ENCODE results near the gene PTPRD.

DNA sequence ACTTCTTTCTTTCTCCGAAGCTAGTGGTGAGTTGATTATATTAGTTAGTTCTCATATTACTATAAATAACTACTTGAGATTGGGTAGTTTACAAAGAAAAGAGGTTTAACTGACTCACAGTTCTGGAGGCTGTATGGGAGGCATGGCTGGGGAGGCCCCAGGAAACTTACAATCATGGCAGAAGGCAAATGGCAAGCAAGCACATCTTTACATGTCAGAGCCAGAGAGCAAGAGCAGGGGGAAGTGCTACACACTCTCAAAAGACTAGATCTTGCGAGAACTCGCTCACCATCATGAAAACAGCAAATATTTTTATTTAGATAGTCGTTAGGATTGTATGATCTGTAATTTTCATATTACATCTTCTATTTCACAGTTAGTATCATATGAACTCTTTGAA lies 711.2 kb downstream of the PTPRD start:
- TF ChIP-seq, protein P1, sequence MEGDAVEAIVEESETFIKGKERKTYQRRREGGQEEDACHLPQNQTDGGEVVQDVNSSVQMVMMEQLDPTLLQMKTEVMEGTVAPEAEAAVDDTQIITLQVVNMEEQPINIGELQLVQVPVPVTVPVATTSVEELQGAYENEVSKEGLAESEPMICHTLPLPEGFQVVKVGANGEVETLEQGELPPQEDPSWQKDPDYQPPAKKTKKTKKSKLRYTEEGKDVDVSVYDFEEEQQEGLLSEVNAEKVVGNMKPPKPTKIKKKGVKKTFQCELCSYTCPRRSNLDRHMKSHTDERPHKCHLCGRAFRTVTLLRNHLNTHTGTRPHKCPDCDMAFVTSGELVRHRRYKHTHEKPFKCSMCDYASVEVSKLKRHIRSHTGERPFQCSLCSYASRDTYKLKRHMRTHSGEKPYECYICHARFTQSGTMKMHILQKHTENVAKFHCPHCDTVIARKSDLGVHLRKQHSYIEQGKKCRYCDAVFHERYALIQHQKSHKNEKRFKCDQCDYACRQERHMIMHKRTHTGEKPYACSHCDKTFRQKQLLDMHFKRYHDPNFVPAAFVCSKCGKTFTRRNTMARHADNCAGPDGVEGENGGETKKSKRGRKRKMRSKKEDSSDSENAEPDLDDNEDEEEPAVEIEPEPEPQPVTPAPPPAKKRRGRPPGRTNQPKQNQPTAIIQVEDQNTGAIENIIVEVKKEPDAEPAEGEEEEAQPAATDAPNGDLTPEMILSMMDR (IDR thresholded peaks at IDR 0.05; ENCODE audit: low read depth, low read length, poor library complexity, severe bottlenecking): no peak
- no peak for TF ChIP-seq EZH2phosphoT487 (IDR thresholded peaks at IDR 0.05; ENCODE audit: borderline replicate concordance, low read length)

Measured in DOHH2 (cell line).